ENCODE data around the gene CAMK2A. TPM values are rescaled to one million over a fixed set of nuclear protein-coding genes. Genes with fewer than 3 reads are reported as not detected.

The CAMK2A gene
- total and polyA plus RNA-seq, 2 experiments from 2014 or later = 11.8 to 47.7 TPM

DNA sequence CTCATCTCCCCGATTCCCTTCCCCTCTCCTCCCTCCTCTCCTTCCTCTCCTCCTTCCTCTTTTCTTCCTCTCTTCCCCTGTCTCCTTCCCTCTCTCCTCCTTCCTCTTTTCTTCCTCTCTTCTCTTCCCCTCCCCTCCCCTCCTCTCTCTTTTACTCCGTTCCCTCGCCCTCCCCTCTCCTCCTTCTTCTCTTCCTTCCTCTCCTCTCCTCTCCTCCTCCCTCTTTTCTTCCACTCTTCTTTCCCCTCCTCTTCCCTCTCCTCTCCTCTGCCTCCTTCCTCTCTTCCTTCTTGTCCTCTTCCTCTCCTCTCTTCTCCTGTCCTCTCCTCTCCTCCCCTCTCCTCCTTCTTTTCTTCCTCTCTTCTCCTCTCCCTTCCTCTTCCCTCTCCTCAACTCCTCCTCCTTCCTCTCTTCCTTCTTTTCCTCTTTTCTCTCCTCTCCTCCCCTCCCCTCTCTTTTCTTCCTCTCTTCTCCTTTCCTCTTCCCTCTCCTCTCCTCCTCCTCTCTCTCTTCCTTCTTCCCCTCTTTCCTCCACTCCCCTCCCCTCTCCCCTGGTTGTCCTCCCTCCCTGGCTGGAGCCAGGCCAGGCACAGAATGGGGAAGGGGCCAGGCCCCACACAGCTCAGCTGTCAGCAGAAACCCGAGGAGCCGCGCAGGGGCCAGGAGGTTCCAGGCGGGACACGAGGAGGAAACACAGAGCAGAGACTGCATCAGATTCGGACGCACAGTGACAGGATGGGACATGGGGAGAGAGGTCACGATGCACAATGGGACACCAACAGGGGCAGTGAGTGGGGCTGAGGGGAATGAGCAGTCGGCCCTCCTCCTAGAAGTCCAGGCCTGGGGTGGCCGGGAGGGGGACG lies 48.0 kb downstream of the CAMK2A start:
- H3K9me3 ChIP-seq (ENCODE audit: low read depth) = no peaks in the 10 kb centered on the region
- TF ChIP-seq, protein P1, sequence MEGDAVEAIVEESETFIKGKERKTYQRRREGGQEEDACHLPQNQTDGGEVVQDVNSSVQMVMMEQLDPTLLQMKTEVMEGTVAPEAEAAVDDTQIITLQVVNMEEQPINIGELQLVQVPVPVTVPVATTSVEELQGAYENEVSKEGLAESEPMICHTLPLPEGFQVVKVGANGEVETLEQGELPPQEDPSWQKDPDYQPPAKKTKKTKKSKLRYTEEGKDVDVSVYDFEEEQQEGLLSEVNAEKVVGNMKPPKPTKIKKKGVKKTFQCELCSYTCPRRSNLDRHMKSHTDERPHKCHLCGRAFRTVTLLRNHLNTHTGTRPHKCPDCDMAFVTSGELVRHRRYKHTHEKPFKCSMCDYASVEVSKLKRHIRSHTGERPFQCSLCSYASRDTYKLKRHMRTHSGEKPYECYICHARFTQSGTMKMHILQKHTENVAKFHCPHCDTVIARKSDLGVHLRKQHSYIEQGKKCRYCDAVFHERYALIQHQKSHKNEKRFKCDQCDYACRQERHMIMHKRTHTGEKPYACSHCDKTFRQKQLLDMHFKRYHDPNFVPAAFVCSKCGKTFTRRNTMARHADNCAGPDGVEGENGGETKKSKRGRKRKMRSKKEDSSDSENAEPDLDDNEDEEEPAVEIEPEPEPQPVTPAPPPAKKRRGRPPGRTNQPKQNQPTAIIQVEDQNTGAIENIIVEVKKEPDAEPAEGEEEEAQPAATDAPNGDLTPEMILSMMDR (IDR thresholded peaks at IDR 0.05; ENCODE audit: low read depth, low read length) = no peak
- peak overlapping the region; percentile 7 for H3K27ac ChIP-seq
- no peaks in the 10 kb centered on the region for H3K36me3 ChIP-seq
- peaks cover 48% of the 10 kb centered on the region for H3K4me1 ChIP-seq (ENCODE audit: low read depth)
- DNase-seq (ENCODE audit: low read depth in 1 of 2, low spot score in 1 of 2) = no peak
- H3K27me3 ChIP-seq = no peaks in the 10 kb centered on the region
- no peak overlapping the region for H3K4me3 ChIP-seq

DNA sequence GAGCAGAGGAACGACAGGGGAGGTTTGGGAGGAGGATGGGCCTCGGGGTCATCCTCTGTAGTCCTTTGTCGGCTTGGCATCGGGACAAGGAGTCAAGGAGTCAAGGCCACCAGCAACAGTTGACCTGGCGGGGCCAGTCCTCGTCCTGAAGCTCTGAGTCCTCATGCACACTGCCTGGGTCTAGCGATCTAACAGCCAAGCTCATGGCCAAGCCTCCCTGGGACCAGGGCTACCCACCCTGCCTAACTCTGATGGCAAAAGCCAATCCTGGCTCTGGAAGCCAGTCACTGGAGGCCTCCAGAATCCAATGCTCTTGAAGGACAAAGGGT lies 49.8 kb downstream of the CAMK2A start:
- TF ChIP-seq, protein P1 (IDR thresholded peaks at IDR 0.05; ENCODE audit: low read depth, low read length) = no peak
- Histone ChIP-seq H3K27ac (no peak overlapping the region), H3K27me3 (no peaks in the 10 kb centered on the region), H3K4me3 (no peak overlapping the region), H3K4me1 (ENCODE audit: low read depth) (peaks cover 33% of the 10 kb centered on the region), H3K36me3 (no peaks in the 10 kb centered on the region), H3K9me3 (ENCODE audit: low read depth) (no peaks in the 10 kb centered on the region)
- no peak for DNase-seq (ENCODE audit: low read depth in 1 of 2, low spot score in 1 of 2)

DNA sequence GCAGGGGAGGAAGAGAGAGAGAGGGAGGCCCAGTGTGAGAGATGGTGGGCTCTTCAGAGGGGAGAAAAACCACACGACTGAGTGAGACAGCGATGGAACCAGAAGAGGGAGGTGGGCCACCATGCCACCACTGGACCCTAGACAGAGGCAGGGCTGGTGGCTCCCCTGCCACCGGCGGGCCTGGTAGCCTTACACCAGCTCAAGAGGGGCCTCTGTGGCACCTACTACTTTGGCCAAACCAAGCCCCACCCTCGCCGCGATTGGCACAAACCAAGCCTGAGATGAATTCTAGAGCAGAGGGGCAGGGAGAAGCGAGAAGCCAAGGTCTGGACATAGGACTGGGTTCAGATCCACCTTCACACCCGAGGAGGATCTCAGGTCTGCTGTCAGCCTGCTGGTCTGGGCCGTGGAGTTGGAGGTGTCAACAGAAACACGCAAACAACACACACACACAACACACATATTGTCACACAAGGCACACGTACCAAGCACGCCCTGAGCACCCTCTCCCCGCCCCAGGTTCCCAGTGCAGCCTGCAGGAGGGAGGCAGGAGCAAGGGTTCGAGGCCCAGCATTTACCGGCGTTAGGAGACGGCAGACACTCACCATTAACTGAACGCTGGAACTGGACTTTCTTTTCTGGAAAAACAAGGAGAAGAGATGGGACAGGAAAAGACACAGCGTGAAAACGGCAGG lies 50.3 kb downstream of the CAMK2A start:
- no peak for DNase-seq (ENCODE audit: low read depth in 1 of 2, low spot score in 1 of 2)

DNA sequence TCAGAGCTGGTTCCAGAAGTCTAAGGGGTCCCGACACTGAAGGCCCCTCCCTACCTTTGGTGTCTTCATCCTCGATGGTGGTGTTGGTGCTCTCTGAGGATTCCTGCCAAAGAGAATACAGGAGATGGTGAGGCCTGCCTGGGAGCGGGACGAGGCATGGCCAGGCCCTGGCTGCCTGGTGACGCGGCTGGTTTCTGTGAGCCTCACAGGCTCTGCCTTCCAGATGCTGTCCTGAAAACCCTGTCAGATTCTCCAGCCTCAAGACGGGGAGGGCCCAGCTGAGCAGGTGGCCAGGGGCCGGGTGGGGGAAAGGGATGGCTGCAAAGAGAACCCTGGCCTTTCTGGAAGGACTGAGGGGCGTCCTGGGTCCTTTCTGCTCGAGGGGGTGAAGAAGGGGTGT lies 50.9 kb downstream of the CAMK2A start:
- Histone ChIP-seq H3K4me3 (no peak overlapping the region), H3K4me1 (ENCODE audit: low read depth) (peaks cover 22% of the 10 kb centered on the region), H3K9me3 (ENCODE audit: low read depth) (no peaks in the 10 kb centered on the region), H3K27me3 (no peaks in the 10 kb centered on the region), H3K36me3 (no peaks in the 10 kb centered on the region), H3K27ac (no peak overlapping the region)
- DNase-seq (ENCODE audit: low read depth in 1 of 2, low spot score in 1 of 2) = no peak
- TF ChIP-seq, protein P1 (IDR thresholded peaks at IDR 0.05; ENCODE audit: low read depth, low read length) = no peak

More for the DNA sequence above, 50.3 kb downstream of the CAMK2A start:
- H3K4me3 ChIP-seq = no peak overlapping the region
- H3K36me3 ChIP-seq = no peaks in the 10 kb centered on the region
- no peaks in the 10 kb centered on the region for H3K9me3 ChIP-seq (ENCODE audit: low read depth)
- H3K4me1 ChIP-seq (ENCODE audit: low read depth) = peaks cover 28% of the 10 kb centered on the region
- H3K27me3 ChIP-seq = no peaks in the 10 kb centered on the region
- TF ChIP-seq, protein P1 (IDR thresholded peaks at IDR 0.05; ENCODE audit: low read depth, low read length) = no peak
- H3K27ac ChIP-seq = no peak overlapping the region

DNA sequence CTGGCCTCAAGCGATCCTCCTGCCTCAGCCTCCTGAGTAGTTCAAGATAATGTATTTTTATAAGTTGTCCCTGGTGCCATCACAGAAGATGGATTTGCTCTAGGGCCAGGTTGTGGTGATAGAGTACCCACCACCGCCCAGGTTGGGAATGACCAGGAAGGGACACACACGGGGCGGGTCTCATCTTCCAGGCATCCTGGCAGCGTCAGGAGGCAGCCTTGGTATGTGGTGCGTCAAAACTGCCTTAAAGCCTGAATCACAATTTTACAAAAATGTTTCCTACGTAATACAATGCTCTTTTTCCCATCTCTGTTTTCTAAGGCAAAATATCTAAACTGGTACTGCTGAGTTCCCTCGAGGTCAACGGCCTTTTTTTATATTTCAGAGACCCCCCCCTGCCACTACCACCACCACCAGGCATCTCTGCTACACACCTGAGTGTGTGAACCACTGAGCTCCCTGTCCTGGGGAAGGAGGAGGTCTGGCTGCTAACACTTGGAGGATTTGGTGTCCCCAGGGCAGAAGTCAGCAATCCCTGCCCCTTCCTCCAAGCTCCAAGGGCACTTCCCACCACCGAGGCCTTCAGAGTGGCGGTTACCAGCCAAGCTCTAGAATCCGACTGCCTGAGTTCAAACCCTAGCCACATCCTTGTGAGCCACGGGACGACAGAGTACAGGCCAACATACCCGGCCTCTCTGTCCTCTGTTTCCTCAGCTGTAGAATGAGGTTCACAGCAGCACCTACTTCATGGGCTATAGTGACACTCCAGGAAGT lies 52.4 kb downstream of the CAMK2A start:
- H3K9me3 ChIP-seq (ENCODE audit: low read depth) = no peaks in the 10 kb centered on the region
- DNase-seq (ENCODE audit: low read depth in 1 of 2, low spot score in 1 of 2) = no peak
- no peaks in the 10 kb centered on the region for H3K36me3 ChIP-seq
- TF ChIP-seq, protein P1 (IDR thresholded peaks at IDR 0.05; ENCODE audit: low read depth, low read length) = no peak
- H3K27ac ChIP-seq = no peak overlapping the region
- H3K4me1 ChIP-seq (ENCODE audit: low read depth) = peaks cover 7% of the 10 kb centered on the region
- no peaks in the 10 kb centered on the region for H3K27me3 ChIP-seq
- no peak overlapping the region for H3K4me3 ChIP-seq

Measured in cardiac muscle cell (in vitro differentiated cells and primary cell).